PC-9 (cell line): Measurements from ENCODE around the gene JOSD2. TPM values are rescaled to one million over a fixed set of nuclear protein-coding genes. Genes with fewer than 3 reads are reported as not detected.

Source experiments
- BruUV-seq: library from RNA; stranded (reverse); fragments of 400-500 nt; replicated peaks from 2 replicates; lab custom pipeline; 2021; lab: Mats Ljungman, UMichigan
- CTCF ChIA-PET: fragments of 300-600 bp; sonication (Branson Sonifier 250); formaldehyde crosslinking; loops from one replicate; lab custom pipeline; 2022; ENCODE audit warnings: antibody characterized with exemption; lab: Charles Lee
- POLR2A ChIA-PET: fragments of 300-600 bp; sonication (Branson Sonifier 250); formaldehyde crosslinking; loops from one replicate; lab custom pipeline; 2022; ENCODE audit warnings: antibody characterized with exemption; ENCODE audit not compliant: unreplicated experiment; lab: Charles Lee
- DNase-seq, 2 experiments: peaks; one replicate each; pipeline versions ENCODE4 v3.0.0 to v3.0.0-alpha.2; 2015 to 2022; ENCODE audit warnings: mixed read lengths in 1 of 2
- H2AFZ ChIP-seq: fragments of 200-600 bp; sonication (generic); 2 replicates; pipeline ENCODE4 v1.8.1; 2017; ENCODE audit warnings: antibody characterized with exemption
- H3F3A ChIP-seq: fragments of 200-600 bp; sonication (generic); 2 replicates; pipeline ENCODE4 v1.8.1; 2017; ENCODE audit warnings: antibody characterized with exemption, mild to moderate bottlenecking, low read depth; ENCODE audit not compliant: insufficient read depth
- H3K27ac ChIP-seq: fragments of 200-600 bp; sonication (generic); 2 replicates; pipeline ENCODE4 v1.6.1; 2016; ENCODE audit warnings: mixed run types
- H3K27me3 ChIP-seq: fragments of 200-600 bp; sonication (generic); 2 replicates; pipeline ENCODE4 v1.6.1; 2016; ENCODE audit warnings: low read depth, mixed run types; ENCODE audit not compliant: insufficient read depth
- H3K36me3 ChIP-seq: fragments of 200-600 bp; sonication (generic); 2 replicates; pipeline ENCODE4 v1.6.1; 2016; ENCODE audit warnings: low read depth, mixed run types
- H3K4me1 ChIP-seq: fragments of 200-600 bp; sonication (generic); replicated peaks from 2 replicates; pipeline ENCODE4 v1.6.1; 2016; ENCODE audit warnings: mixed run types; ENCODE audit not compliant: insufficient read depth
- H3K4me2 ChIP-seq: fragments of 200-600 bp; sonication (generic); 2 replicates; pipeline ENCODE4 v1.6.1; 2017; ENCODE audit warnings: mixed run types
- H3K4me3 ChIP-seq: fragments of 200-600 bp; sonication (generic); 2 replicates; pipeline ENCODE4 v1.6.1; 2016; ENCODE audit warnings: mixed run types
- H3K79me2 ChIP-seq: fragments of 200-600 bp; sonication (generic); 2 replicates; pipeline ENCODE4 v1.6.1; 2017; ENCODE audit warnings: low read depth, mixed run types
- H3K9me2 ChIP-seq: fragments of 200-600 bp; sonication (generic); 2 replicates; pipeline ENCODE4 v1.8.1; 2017; ENCODE audit warnings: mild to moderate bottlenecking; ENCODE audit not compliant: insufficient read depth
- H3K9me3 ChIP-seq: fragments of 200-600 bp; sonication (generic); 2 replicates; pipeline ENCODE4 v1.8.1; 2016; ENCODE audit warnings: low read depth; ENCODE audit not compliant: insufficient read depth
- H4K20me1 ChIP-seq: fragments of 200-600 bp; sonication (generic); 2 replicates; pipeline ENCODE4 v1.8.1; 2017; ENCODE audit not compliant: insufficient read depth
- EZH2 ChIP-seq: fragments of 200-600 bp; sonication (generic); IDR thresholded peaks from 2 replicates; pipeline ENCODE4 v1.8.0; 2017; ENCODE audit warnings: antibody characterized with exemption, low read depth
- intact Hi-C: fragments of 100-400 bp; cut with micrococcal nuclease; formaldehyde crosslinking; loops from one replicate; pipeline ENCODE4 v1.10.0; 2022; ENCODE audit not compliant: unreplicated experiment
- total RNA-seq: library from RNA; stranded (reverse); gene quantifications from 2 replicates; pipeline ENCODE4 v1.2.3, GENCODE V29; 2021
- TF ChIP-seq, protein P1 (sequence below): fragments of 200-600 bp; sonication (generic); conservative IDR thresholded peaks from 2 replicates; pipeline ENCODE4 v1.6.1; 2017; ENCODE audit warnings: mixed run types, antibody characterized with exemption, mild to moderate bottlenecking, moderate library complexity

JOSD2 gene
- total RNA-seq, 1 experiment from 2014 or later = 44.3 TPM

DNA sequence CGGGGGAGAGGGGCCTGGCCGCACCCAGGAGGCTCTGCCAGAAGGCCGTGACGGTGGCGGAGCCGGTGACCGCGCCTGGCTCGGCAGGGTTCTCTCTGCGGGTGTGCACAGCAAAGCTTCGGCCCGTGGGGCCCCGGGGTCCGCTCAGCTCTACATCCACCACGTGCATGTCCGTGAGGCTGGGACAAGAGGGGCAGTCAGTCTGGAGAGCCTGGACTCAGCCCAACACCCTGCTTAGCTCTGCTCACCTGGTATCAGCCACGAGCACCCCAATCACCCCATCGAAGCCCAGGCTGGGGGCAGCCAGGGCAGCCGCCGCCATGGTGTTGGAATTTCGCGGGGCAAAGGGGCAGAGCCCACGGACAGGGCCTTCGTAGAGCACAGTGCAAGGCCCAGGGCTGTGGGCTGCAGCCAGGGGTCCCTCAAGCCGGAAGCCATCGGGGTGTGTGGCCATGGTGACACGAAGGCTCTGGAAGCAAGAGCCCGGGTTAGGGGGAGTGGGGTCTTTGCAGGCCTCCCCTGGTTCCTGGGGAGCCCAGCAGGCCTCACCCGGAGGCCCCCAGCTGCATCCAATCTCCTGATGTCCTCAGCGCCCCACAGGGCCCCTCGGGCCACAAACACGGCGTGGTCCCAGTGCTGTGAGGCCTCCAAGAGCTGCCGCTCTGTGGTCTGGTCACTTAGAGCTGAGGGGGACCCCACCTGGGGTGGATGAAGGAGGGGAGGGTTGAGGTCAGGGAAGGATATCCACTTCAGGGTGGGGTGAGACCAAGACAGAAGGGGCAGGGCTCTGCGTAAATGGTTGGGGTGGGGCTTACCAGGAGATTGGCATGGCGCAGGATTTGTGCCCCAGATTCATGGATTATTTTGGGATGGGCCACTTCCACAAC is 1.4 kb upstream of the JOSD2 start:
- no peaks in the 10 kb centered on the region for H4K20me1 ChIP-seq
- intact Hi-C loops = no loop called here
- no peaks in the 10 kb centered on the region; the same call in 1 of the 2 replicates for H3F3A ChIP-seq

DNA sequence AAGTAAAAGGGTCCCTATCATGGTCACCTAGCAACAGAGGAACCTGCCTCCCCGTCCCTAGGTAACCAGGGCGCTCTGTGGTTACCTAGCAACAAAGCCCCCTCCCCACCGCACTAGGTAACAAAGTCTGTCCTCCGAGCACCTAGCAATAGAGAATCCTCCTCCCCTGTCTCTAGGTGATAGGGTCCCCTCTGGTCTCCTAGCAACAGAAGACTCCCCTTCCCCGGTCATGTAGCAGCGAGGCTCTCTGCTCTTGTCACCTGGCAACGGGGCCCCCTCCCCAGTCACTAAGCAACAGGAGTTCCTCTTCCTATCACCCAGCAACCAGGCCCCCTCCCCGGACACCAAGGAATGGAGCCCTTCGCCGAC is 307 bp downstream of the JOSD2 start:
- Histone ChIP-seq H3K9me2 (no peaks in the 10 kb centered on the region), H2AFZ (peak overlapping the region; percentile 85), H3K9me3 (no peaks in the 10 kb centered on the region), H3K4me1 (peaks cover 6% of the 10 kb centered on the region), H4K20me1 (no peaks in the 10 kb centered on the region), H3K27ac (no peak overlapping the region), H3K36me3 (no peaks in the 10 kb centered on the region), H3K79me2 (no peaks in the 10 kb centered on the region), H3K27me3 (no peaks in the 10 kb centered on the region), H3F3A (no peaks in the 10 kb centered on the region; the same call in 1 of the 2 replicates), H3K4me3 (peak overlapping the region; percentile 65), H3K4me2 (peak overlapping the region; percentile 73)
- TF ChIP-seq EZH2 = no peak
- TF ChIP-seq, protein P1, sequence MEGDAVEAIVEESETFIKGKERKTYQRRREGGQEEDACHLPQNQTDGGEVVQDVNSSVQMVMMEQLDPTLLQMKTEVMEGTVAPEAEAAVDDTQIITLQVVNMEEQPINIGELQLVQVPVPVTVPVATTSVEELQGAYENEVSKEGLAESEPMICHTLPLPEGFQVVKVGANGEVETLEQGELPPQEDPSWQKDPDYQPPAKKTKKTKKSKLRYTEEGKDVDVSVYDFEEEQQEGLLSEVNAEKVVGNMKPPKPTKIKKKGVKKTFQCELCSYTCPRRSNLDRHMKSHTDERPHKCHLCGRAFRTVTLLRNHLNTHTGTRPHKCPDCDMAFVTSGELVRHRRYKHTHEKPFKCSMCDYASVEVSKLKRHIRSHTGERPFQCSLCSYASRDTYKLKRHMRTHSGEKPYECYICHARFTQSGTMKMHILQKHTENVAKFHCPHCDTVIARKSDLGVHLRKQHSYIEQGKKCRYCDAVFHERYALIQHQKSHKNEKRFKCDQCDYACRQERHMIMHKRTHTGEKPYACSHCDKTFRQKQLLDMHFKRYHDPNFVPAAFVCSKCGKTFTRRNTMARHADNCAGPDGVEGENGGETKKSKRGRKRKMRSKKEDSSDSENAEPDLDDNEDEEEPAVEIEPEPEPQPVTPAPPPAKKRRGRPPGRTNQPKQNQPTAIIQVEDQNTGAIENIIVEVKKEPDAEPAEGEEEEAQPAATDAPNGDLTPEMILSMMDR = no peak
- DNase-seq = peak in 1 of 2 experiments; percentile 50
- intact Hi-C loops = loop anchor here (1.0 to 2.0 kb wide), 3 partner anchors 34 to 142 kb away; partner anchors contain the start of genes EMC10, GARIN5A and NR1H2
- ChIA-PET POLR2A (interaction anchor here (0.6 to 0.7 kb wide), 5 partner anchors 140 to 1894 kb away, joined by 4 to 13 read pairs (median 5); no protein-coding TSS in a partner anchor), CTCF (interaction anchor here (0.6 kb wide), 1 partner anchor 45 kb away, joined by 3 read pairs; no protein-coding TSS in a partner anchor)
- no TSS peak for BruUV-seq

More for the DNA sequence above, 1.4 kb upstream of the JOSD2 start:
- Histone ChIP-seq H3K27me3 (no peaks in the 10 kb centered on the region), H3K4me2 (peak overlapping the region; percentile 75), H3K4me3 (peak overlapping the region; percentile 65), H2AFZ (peak overlapping the region; percentile 85; the same call in 1 of the 2 replicates), H3K27ac (0 out of 2 replicates have a peak overlapping the region, but pooled peaks have one; percentile 40), H3K4me1 (peaks cover 6% of the 10 kb centered on the region), H3K9me3 (no peaks in the 10 kb centered on the region), H3K79me2 (no peaks in the 10 kb centered on the region), H3K36me3 (no peaks in the 10 kb centered on the region), H3K9me2 (no peaks in the 10 kb centered on the region)
- TF ChIP-seq, protein P1 = no peak
- no peak for TF ChIP-seq EZH2
- ChIA-PET POLR2A (no interaction called here), CTCF (no interaction called here)
- BruUV-seq = TSS peak; percentile 58
- DNase-seq = no peak

DNA sequence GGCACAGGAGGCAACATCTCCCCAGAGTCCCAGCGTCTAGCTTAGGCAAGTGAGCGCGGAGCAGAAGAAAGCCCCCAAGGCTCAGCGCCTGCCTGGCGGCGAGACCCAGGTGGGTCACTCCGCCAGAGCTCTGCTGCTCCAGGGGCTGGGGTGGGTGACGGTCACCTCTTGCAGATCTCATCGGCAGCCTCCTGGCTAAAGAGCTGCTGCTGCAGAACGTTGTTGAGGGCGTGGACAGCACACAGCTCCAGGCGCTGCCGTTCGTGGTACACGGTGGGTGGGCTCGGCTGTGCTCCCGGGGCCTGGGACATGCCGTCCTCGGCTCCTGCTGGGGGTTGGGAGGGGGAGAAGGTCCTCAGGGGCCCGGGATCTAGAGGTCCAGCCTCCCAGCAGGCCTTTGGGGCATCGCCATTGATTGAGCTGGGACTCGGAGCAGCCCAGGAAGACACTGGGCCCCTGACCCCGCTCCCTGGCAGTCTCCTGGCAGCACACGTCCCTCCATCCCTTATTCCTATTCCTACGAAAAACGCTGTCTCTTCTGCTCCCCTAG is 795 bp downstream of the JOSD2 start:
- no peaks in the 10 kb centered on the region for H3K9me3 ChIP-seq
- no peaks in the 10 kb centered on the region for H3K27me3 ChIP-seq
- DNase-seq = no peak
- H3K4me2 ChIP-seq = peak overlapping the region; percentile 73
- ChIA-PET POLR2A (interaction anchor here (0.6 kb wide), 1 partner anchor 645 kb away, joined by 3 read pairs; no protein-coding TSS in a partner anchor), CTCF (no interaction called here)
- no peaks in the 10 kb centered on the region for H3K79me2 ChIP-seq
- no TSS peak for BruUV-seq
- TF ChIP-seq, protein P1 = no peak
- no peak for TF ChIP-seq EZH2
- H3K4me3 ChIP-seq = peak overlapping the region; percentile 65; the same call in 1 of the 2 replicates
- H3F3A ChIP-seq = no peaks in the 10 kb centered on the region; the same call in 1 of the 2 replicates
- no peaks in the 10 kb centered on the region for H4K20me1 ChIP-seq
- H3K4me1 ChIP-seq = peaks cover 6% of the 10 kb centered on the region
- intact Hi-C loops = loop anchor here (2.0 kb wide), 1 partner anchor 133 kb away; the partner anchor contains the start of gene NR1H2
- no peak overlapping the region for H3K27ac ChIP-seq
- H3K36me3 ChIP-seq = no peaks in the 10 kb centered on the region
- H2AFZ ChIP-seq = no peak overlapping the region; the same call in 1 of the 2 replicates
- no peaks in the 10 kb centered on the region for H3K9me2 ChIP-seq
